K562 (cell line): Measurements from ENCODE around the gene PI16. TPM values are rescaled to one million over a fixed set of nuclear protein-coding genes. Genes with fewer than 3 reads are reported as not detected.

Experiments
- CEBPG ChIP-seq, 3 experiments: fragments of 200-800 bp in 1 of 3; sonication (Bioruptor generic) in 1 of 3; sonication (generic) in 1 of 3; formaldehyde crosslinking in 1 of 3; IDR thresholded peaks in 2 of 3; conservative IDR thresholded peaks in 1 of 3; 2 replicates each; pipeline versions ENCODE4 v1.6.1 to v1.8.0; 2016 to 2022; ENCODE audit warnings: missing compliant biosample characterization in 2 of 3, missing genetic modification characterization in 2 of 3, mild to moderate bottlenecking in 1 of 3, missing genetic modification reagents in 1 of 3
- E2F8 ChIP-seq: fragments of 450-650 bp; IDR thresholded peaks from 2 replicates; pipeline ENCODE4 v1.7.1; 2018; ENCODE audit warnings: mild to moderate bottlenecking, low read depth; ENCODE audit not compliant: partially characterized antibody
- EGR1 ChIP-seq: fragments of 450-650 bp; conservative IDR thresholded peaks from 2 replicates; pipeline ENCODE4 v1.6.1; 2017; ENCODE audit warnings: mild to moderate bottlenecking
- KDM4B ChIP-seq, 2 experiments: fragments of 450-650 bp in 1 of 2; sonication (generic) in 1 of 2; IDR thresholded peaks; 2 replicates each; pipeline ENCODE4 v1.6.1; 2016 to 2017; ENCODE audit warnings: borderline replicate concordance in 2 of 2, antibody characterized with exemption in 1 of 2, low read depth in 1 of 2, mild to moderate bottlenecking in 1 of 2
- KLF1 ChIP-seq: fragments of 450-650 bp; IDR thresholded peaks from 2 replicates; pipeline ENCODE4 v1.6.1; 2016; ENCODE audit warnings: missing genetic modification characterization, missing compliant biosample characterization
- MGA ChIP-seq: fragments of 450-650 bp; IDR thresholded peaks from 2 replicates; pipeline ENCODE4 v1.6.1; 2016; ENCODE audit warnings: mild to moderate bottlenecking, moderate library complexity
- PHB ChIP-seq: fragments of 250-450 bp; sonication (Bioruptor Pico); IDR thresholded peaks from 2 replicates; pipeline ENCODE4 v1.5.0; 2021
- PTTG1 ChIP-seq: fragments of 450-650 bp; IDR thresholded peaks from 2 replicates; pipeline ENCODE4 v1.6.1; 2016; ENCODE audit warnings: low read depth, mild to moderate bottlenecking, missing genetic modification characterization, missing compliant biosample characterization
- polyA plus RNA-seq, 8 experiments: library from polyadenylated mRNA; depleted of rRNA in 4 of 8; stranded (reverse) in 5 of 8; unstranded in 3 of 8; fragments of >200 nt; fragmentation: Nextera tagmentation in 2 of 8; fragmentation: Illumina TruSeq in 1 of 8; extraction: Ambion mirVana in 2 of 8; extraction: Trizol in 1 of 8; gene quantifications; 2 replicates each; pipeline versions ENCODE4 v1.2.1 to v1.2.3, GENCODE V29; 2011 to 2014; ENCODE audit warnings: inconsistent platforms in 1 of 8, missing spikeins in 1 of 8
- total RNA-seq, 7 experiments: library from RNA; depleted of rRNA in 6 of 7; stranded (reverse); fragments of >200 nt in 6 of 7; fragmentation: Illumina TruSeq in 2 of 7; extraction: Trizol in 2 of 7; gene quantifications; 2 replicates each; pipeline versions ENCODE4 v1.2.1 to v1.2.3, GENCODE V29; 2011 to 2021; ENCODE audit warnings: low replicate concordance in 1 of 7

Gene PI16
- total and polyA plus RNA-seq, 9 of the 15 experiments (the other 6 are each of a cell fraction or from before 2014, with no cell fraction given), result 0.06 to 0.18 TPM; not detected in 7

DNA sequence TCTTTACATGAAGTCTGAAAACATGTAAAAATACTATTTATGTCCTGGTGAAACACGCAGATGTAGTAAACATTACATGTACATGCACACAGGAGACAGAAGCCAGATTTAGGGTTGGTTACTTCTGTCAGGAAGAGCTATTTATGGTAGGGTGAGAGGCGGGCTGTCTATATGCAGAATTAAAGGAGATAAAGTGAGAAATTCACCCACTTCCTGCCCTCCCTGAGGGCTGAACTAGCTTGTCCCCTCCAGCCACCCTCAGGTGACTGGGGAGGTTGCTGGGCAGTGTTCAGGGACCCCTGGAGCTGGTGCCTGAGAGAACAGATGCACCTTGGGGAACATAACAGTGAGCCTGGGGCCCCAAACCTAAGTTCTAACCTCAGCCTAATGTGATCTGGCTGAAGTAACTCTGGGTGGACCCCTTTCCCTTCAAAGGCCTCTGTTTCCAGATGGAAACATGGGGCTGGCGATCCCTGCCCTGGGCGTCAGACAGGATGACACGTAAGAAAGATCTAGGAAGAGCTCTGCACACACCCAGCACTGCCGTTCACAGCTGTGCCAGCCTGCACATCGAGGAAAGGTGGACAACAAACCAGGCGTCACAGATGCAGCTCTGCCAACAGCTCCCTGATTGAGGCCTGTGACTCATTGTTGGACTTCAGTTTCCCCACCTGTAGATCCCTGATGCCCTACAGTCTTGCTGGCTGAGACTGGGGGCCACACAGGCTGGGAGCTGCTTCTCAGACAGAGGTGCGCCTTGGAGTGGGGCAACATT is 1.3 kb downstream of the PI16 start (continued):
- TF ChIP-seq MGA, result no peak
- no peak for TF ChIP-seq CEBPG (CRISPR knock-in tag; IDR thresholded peaks at IDR 0.05)
- TF ChIP-seq CEBPG (tag; conservative IDR thresholded peaks at IDR 0.05 in 1 of 2, IDR thresholded peaks at IDR 0.05 in 1 of 2), result no peak
- TF ChIP-seq E2F8, result no peak
- no peak for TF ChIP-seq PHB (CRISPR knock-in tag)
- no peak for TF ChIP-seq KLF1 (tag)
- no peak for TF ChIP-seq EGR1
- no peak for TF ChIP-seq PTTG1 (tag)
- no peak for TF ChIP-seq KDM4B (IDR thresholded peaks at IDR 0.05; ENCODE audit: borderline replicate concordance in 2 of 2, low read depth in 1 of 2)
